SK-N-SH (cell line): ENCODE results near the gene AANAT. TPM values are rescaled to one million over a fixed set of nuclear protein-coding genes. Genes with fewer than 3 reads are reported as not detected.

Experiments used
- CTCF ChIA-PET: fragments of 300-600, 350-600 bp; formaldehyde crosslinking; extraction: SDS; loops from one replicate; lab custom pipeline; 2021; lab: Yijun Ruan, JAX
- POLR2A ChIA-PET: fragments of 350-600 bp; sonication (Branson Sonifier 250); formaldehyde crosslinking; extraction: SDS; loops from one replicate; lab custom pipeline; 2020; ENCODE audit warnings: antibody characterized with exemption, inconsistent platforms; lab: Yijun Ruan, JAX
- DNase-seq: peaks from one replicate; pipeline ENCODE4 v3.0.0; 2012
- H2AFZ ChIP-seq: fragments of 200-600 bp; sonication (generic); 2 replicates; pipeline ENCODE4 v1.8.1; 2016; ENCODE audit warnings: antibody characterized with exemption, mild to moderate bottlenecking, low read depth
- H3F3A ChIP-seq: fragments of 200-600 bp; sonication (generic); replicated peaks from 2 replicates; pipeline ENCODE3; 2016; ENCODE audit warnings: antibody characterized with exemption, mild to moderate bottlenecking; ENCODE audit not compliant: insufficient read depth
- H3K27ac ChIP-seq, 2 experiments: fragments of 200-500 bp in 1 of 2; fragments of 200-600 bp in 1 of 2; sonication (Bioruptor generic) in 1 of 2; sonication (generic), shearing (Covaris generic) in 1 of 2; 2 replicates each; pipeline versions ENCODE4 v1.5.1 to v1.6.1; 2014 to 2016; ENCODE audit warnings: low read depth in 2 of 2, inconsistent platforms in 1 of 2, low read length in 1 of 2, mild to moderate bottlenecking in 1 of 2, mixed read lengths in 1 of 2
- H3K27me3 ChIP-seq: fragments of 200-600 bp; sonication (generic), shearing (Covaris generic); 2 replicates; pipeline ENCODE4 v1.6.1; 2016; ENCODE audit warnings: mixed run types; ENCODE audit not compliant: insufficient read depth
- H3K36me3 ChIP-seq, 2 experiments: fragments of 200-500 bp in 1 of 2; fragments of 200-600 bp in 1 of 2; sonication (Bioruptor generic) in 1 of 2; sonication (generic) in 1 of 2; replicated peaks in 1 of 2; 2 replicates each; pipeline versions ENCODE3 to v1.5.1; 2014 to 2016; ENCODE audit warnings: low read length in 1 of 2, mild to moderate bottlenecking in 1 of 2; ENCODE audit not compliant: insufficient read depth in 2 of 2, control insufficient read depth in 1 of 2
- H3K4me1 ChIP-seq, 2 experiments: fragments of 200-500 bp in 1 of 2; fragments of 200-600 bp in 1 of 2; sonication (Bioruptor generic) in 1 of 2; sonication (generic), shearing (Covaris generic) in 1 of 2; 2 replicates each; pipeline versions ENCODE4 v1.5.1 to v1.6.1; 2014 to 2016; ENCODE audit warnings: low read depth in 1 of 2, low read length in 1 of 2, mixed run types in 1 of 2; ENCODE audit not compliant: insufficient read depth in 2 of 2, control insufficient read depth in 1 of 2
- H3K4me2 ChIP-seq: fragments of 200-600 bp; sonication (generic), shearing (Covaris generic); 2 replicates; pipeline ENCODE4 v1.6.1; 2017; ENCODE audit warnings: mixed run types
- H3K4me3 ChIP-seq, 2 experiments: fragments of 200-500 bp in 1 of 2; fragments of 200-600 bp in 1 of 2; sonication (Bioruptor generic) in 1 of 2; sonication (generic), shearing (Covaris generic) in 1 of 2; 2 replicates each; pipeline versions ENCODE4 v1.5.1 to v1.8.1; 2014 to 2016; ENCODE audit warnings: low read depth in 2 of 2, inconsistent platforms in 1 of 2, low read length in 1 of 2, mild to moderate bottlenecking in 1 of 2, mixed read lengths in 1 of 2, moderate library complexity in 1 of 2
- H3K79me2 ChIP-seq: fragments of 200-600 bp; sonication (generic); 2 replicates; pipeline ENCODE4 v1.8.1; 2017; ENCODE audit warnings: mild to moderate bottlenecking; ENCODE audit not compliant: insufficient read depth
- H3K9ac ChIP-seq: fragments of 200-600 bp; sonication (generic); 2 replicates; pipeline ENCODE4 v1.6.1; 2017; ENCODE audit warnings: mixed run types
- H3K9me2 ChIP-seq: fragments of 200-600 bp; sonication (generic); 2 replicates; pipeline ENCODE4 v1.6.1; 2017; ENCODE audit warnings: mixed run types
- H3K9me3 ChIP-seq: fragments of 200-600 bp; sonication (generic); 2 replicates; pipeline ENCODE4 v1.6.1; 2017; ENCODE audit warnings: mixed run types, mild to moderate bottlenecking, moderate library complexity
- H4K20me1 ChIP-seq: fragments of 200-600 bp; sonication (generic); 2 replicates; pipeline ENCODE4 v1.6.1; 2017; ENCODE audit warnings: mild to moderate bottlenecking, mixed run types; ENCODE audit not compliant: insufficient read depth
- CHD2 ChIP-seq: fragments of 150-350 bp; IDR thresholded peaks from 2 replicates; pipeline ENCODE4 v1.6.1; 2018; ENCODE audit warnings: low read length; ENCODE audit not compliant: partially characterized antibody
- ELF1 ChIP-seq: IDR thresholded peaks from 2 replicates; pipeline ENCODE4 v1.4.0; 2012
- EZH2phosphoT487 ChIP-seq: fragments of 200-600 bp; sonication (generic); IDR thresholded peaks from 2 replicates; pipeline ENCODE4 v1.6.1; 2017; ENCODE audit warnings: low read depth, mixed run types, mild to moderate bottlenecking, antibody characterized with exemption, moderate library complexity, borderline replicate concordance
- FOXJ3 ChIP-seq: sonication (generic); formaldehyde crosslinking; IDR thresholded peaks from 2 replicates; pipeline ENCODE4 v1.5.1; 2020; ENCODE audit warnings: mild to moderate bottlenecking, missing genetic modification reagents
- FOXM1 ChIP-seq: IDR thresholded peaks from 2 replicates; pipeline ENCODE4 v1.4.0; 2012; ENCODE audit warnings: low read depth, mild to moderate bottlenecking
- GABPA ChIP-seq: IDR thresholded peaks from 2 replicates; pipeline ENCODE4 v1.4.0; 2012; ENCODE audit warnings: low read depth, mild to moderate bottlenecking
- MXI1 ChIP-seq: IDR thresholded peaks from 2 replicates; pipeline ENCODE4 v1.6.1; 2012; ENCODE audit warnings: mild to moderate bottlenecking, low read depth, low read length, improper control_type of control experiment
- RAD21 ChIP-seq: IDR thresholded peaks from 2 replicates; pipeline ENCODE4 v1.6.1; 2012; ENCODE audit warnings: mild to moderate bottlenecking, low read length
- RXRA ChIP-seq: IDR thresholded peaks from 2 replicates; pipeline ENCODE4 v1.4.0; 2012; ENCODE audit warnings: low read depth, mild to moderate bottlenecking, borderline replicate concordance
- SIN3A ChIP-seq: IDR thresholded peaks from 2 replicates; pipeline ENCODE4 v1.6.1; 2012; ENCODE audit warnings: low read depth, mild to moderate bottlenecking, low read length, moderate library complexity, borderline replicate concordance
- SMC3 ChIP-seq: IDR thresholded peaks from 2 replicates; pipeline ENCODE4 v1.6.1; 2012; ENCODE audit warnings: low read depth, low read length, improper control_type of control experiment
- TAF1 ChIP-seq: IDR thresholded peaks from 2 replicates; pipeline ENCODE4 v1.6.1; 2012; ENCODE audit warnings: low read depth, mild to moderate bottlenecking, low read length, moderate library complexity, borderline replicate concordance
- TCF12 ChIP-seq: IDR thresholded peaks from 2 replicates; pipeline ENCODE4 v1.4.0; 2012
- TEAD4 ChIP-seq: IDR thresholded peaks from 2 replicates; pipeline ENCODE4 v1.4.0; 2012; ENCODE audit warnings: mild to moderate bottlenecking, borderline replicate concordance; ENCODE audit not compliant: insufficient read depth
- YY1 ChIP-seq: IDR thresholded peaks from 2 replicates; pipeline ENCODE4 v1.4.0; 2012; ENCODE audit warnings: low read depth, mild to moderate bottlenecking
- WGBS: methylation state at CpG from one replicate; pipeline ENCODE4 v1.1.6; 2017; ENCODE audit warnings: low lambda C conversion rate; 5-methylcytosine and 5-hydroxymethylcytosine counted together
- polyA plus RNA-seq, 3 experiments: library from polyadenylated mRNA; depleted of rRNA; stranded (reverse); fragments of >200 nt; gene quantifications; 2 replicates each; pipeline ENCODE4 v1.2.3, GENCODE V29; 2012
- TF ChIP-seq, protein P1 (sequence below): fragments of 150-350 bp; IDR thresholded peaks from 2 replicates; pipeline ENCODE4 v1.6.1; 2016; ENCODE audit warnings: mild to moderate bottlenecking, low read depth, low read length
- TF ChIP-seq, protein P2 (sequence below): fragments of 150-350 bp; IDR thresholded peaks from 2 replicates; pipeline ENCODE4 v1.6.1; 2017; ENCODE audit warnings: antibody characterized with exemption, low read length, low read depth, borderline replicate concordance
- TF ChIP-seq, protein P3 (sequence below): IDR thresholded peaks from 2 replicates; pipeline ENCODE4 v1.6.1; 2012; ENCODE audit warnings: mild to moderate bottlenecking, low read depth, low read length, moderate library complexity

The AANAT gene
- polyA plus RNA-seq, 1 of the 3 experiments (the other 2 are of a cell fraction): 0.26 TPM

DNA sequence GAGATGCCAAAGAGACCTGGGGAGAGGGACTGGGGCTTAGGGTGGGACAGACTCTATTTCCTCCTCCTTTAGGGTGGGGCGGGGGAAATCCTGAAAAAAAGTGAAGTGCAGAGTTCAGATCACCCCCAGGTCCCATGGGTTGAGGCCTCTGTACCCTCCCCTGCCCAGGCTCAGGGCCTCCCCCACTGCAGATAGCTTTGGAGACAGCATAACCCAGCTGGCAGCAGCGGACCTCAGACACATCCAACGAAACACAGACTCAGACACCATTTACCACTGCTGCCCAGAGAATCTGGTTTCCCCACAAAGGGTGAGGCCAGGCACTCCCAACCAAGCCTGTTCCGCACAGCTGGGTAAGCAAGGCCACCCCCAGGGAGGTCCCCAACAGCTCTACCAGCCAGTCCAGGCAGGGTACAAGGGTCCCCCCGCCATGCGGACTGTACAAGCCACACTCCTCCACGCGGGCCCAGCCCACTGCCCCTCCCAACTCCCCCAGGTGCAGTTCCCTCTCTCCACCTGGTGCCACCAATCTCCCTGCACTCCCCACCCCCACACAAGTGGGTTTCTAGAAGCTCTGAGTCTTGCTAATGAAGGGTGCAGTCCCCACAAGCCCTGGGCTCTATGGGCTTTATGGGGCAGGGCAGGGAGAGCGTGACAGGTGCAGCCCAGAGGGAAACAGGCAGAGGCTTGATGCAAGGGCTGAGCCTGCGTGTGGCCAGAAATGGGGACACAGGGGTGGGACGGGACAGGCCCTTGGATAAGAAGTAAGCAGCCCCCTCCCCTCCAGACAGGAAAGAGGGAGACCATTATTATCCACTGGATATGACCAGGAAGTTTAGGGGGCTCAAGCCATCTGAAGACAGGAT, 25.0 kb downstream of the AANAT start:
- Histone ChIP-seq H2AFZ (no peak overlapping the region), H3K27me3 (no peaks in the 10 kb centered on the region), H3K9me3 (no peaks in the 10 kb centered on the region), H3K79me2 (peaks cover 12% of the 10 kb centered on the region; the same call in 1 of the 2 replicates), H3K9ac (no peak overlapping the region), H4K20me1 (no peaks in the 10 kb centered on the region), H3K4me2 (peak overlapping the region; percentile 38; the same call in 1 of the 2 replicates), H3F3A (peaks cover 5% of the 10 kb centered on the region), H3K36me3 (no peaks in the 10 kb centered on the region), H3K27ac (no peak overlapping the region), H3K4me3 (no peak overlapping the region), H3K4me1 (peaks cover 6 to 49% of the 10 kb centered on the region in 2 experiments; a peak in 2 of 4 replicates), H3K9me2 (no peaks in the 10 kb centered on the region)
- 95% methylated on average over 11 of the region's 11 CpGs for WGBS
- DNase-seq: no peak
- CTCF ChIA-PET: interaction anchor here (1.1 to 56.8 kb wide), 8 partner anchors 3 to 213 kb away, joined by 3 to 1687 read pairs (median 10); partner anchors contain the start of genes AANAT, RHBDF2 and UBE2O
- TF ChIP-seq ELF1 (no peak), TCF12 (no peak)
- POLR2A ChIA-PET: no interaction called here

DNA sequence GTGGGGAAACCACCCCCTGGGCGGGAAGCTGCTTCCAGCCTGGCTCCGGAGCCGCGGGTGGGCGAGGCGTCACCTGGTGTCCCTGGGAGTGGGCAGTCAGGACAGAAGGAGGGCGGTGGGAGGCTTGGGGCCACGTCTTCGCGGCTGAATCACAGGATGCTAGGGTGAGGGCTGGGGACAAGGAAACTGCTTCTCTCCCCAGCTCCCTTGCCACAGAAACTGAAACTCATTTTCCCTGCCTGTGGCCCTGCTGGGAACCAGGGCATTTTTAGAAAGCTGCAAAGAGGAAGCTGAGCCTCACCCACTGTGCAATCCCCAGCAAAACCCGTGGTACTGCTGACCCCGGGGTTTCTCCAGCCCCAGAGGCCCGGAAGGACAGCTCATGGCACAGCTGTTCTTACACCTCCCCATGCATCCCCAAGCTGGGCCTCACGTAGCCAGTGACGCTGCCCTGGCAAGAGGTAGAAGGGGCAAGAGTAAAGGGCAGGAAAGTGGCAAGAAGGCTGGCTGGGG, 25.6 kb downstream of the AANAT start:
- H3K4me3 ChIP-seq: no peak overlapping the region
- H3K36me3 ChIP-seq: no peaks in the 10 kb centered on the region
- H4K20me1 ChIP-seq: no peaks in the 10 kb centered on the region
- H2AFZ ChIP-seq: no peak overlapping the region
- peaks cover 5% of the 10 kb centered on the region for H3F3A ChIP-seq
- H3K9me3 ChIP-seq: no peaks in the 10 kb centered on the region
- peak overlapping the region; percentile 38; the same call in 1 of the 2 replicates for H3K4me2 ChIP-seq
- no peak overlapping the region for H3K27ac ChIP-seq
- no peaks in the 10 kb centered on the region for H3K27me3 ChIP-seq
- H3K79me2 ChIP-seq: peaks cover 14% of the 10 kb centered on the region; the same call in 1 of the 2 replicates
- TF ChIP-seq TAF1 (no peak), TEAD4 (no peak), GABPA (no peak), TCF12 (no peak), YY1 (no peak), EZH2phosphoT487 (no peak), RAD21 (no peak), FOXJ3 (CRISPR knock-in tag) (no peak), RXRA (no peak), SIN3A (no peak), MXI1 (no peak), FOXM1 (no peak), CHD2 (no peak), SMC3 (no peak)
- TF ChIP-seq, protein P1, sequence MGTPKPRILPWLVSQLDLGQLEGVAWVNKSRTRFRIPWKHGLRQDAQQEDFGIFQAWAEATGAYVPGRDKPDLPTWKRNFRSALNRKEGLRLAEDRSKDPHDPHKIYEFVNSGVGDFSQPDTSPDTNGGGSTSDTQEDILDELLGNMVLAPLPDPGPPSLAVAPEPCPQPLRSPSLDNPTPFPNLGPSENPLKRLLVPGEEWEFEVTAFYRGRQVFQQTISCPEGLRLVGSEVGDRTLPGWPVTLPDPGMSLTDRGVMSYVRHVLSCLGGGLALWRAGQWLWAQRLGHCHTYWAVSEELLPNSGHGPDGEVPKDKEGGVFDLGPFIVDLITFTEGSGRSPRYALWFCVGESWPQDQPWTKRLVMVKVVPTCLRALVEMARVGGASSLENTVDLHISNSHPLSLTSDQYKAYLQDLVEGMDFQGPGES: no peak
- TF ChIP-seq, protein P2, sequence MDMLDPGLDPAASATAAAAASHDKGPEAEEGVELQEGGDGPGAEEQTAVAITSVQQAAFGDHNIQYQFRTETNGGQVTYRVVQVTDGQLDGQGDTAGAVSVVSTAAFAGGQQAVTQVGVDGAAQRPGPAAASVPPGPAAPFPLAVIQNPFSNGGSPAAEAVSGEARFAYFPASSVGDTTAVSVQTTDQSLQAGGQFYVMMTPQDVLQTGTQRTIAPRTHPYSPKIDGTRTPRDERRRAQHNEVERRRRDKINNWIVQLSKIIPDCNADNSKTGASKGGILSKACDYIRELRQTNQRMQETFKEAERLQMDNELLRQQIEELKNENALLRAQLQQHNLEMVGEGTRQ: no peak
- TF ChIP-seq, protein P3, sequence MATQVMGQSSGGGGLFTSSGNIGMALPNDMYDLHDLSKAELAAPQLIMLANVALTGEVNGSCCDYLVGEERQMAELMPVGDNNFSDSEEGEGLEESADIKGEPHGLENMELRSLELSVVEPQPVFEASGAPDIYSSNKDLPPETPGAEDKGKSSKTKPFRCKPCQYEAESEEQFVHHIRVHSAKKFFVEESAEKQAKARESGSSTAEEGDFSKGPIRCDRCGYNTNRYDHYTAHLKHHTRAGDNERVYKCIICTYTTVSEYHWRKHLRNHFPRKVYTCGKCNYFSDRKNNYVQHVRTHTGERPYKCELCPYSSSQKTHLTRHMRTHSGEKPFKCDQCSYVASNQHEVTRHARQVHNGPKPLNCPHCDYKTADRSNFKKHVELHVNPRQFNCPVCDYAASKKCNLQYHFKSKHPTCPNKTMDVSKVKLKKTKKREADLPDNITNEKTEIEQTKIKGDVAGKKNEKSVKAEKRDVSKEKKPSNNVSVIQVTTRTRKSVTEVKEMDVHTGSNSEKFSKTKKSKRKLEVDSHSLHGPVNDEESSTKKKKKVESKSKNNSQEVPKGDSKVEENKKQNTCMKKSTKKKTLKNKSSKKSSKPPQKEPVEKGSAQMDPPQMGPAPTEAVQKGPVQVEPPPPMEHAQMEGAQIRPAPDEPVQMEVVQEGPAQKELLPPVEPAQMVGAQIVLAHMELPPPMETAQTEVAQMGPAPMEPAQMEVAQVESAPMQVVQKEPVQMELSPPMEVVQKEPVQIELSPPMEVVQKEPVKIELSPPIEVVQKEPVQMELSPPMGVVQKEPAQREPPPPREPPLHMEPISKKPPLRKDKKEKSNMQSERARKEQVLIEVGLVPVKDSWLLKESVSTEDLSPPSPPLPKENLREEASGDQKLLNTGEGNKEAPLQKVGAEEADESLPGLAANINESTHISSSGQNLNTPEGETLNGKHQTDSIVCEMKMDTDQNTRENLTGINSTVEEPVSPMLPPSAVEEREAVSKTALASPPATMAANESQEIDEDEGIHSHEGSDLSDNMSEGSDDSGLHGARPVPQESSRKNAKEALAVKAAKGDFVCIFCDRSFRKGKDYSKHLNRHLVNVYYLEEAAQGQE: no peak
- no peak for DNase-seq
- CTCF ChIA-PET: interaction anchor here (1.0 to 56.8 kb wide), 10 partner anchors 3 to 563 kb away, joined by 3 to 1687 read pairs (median 7); partner anchors contain the start of genes AANAT, RHBDF2 and UBE2O
- no peak overlapping the region for H3K9ac ChIP-seq
- H3K9me2 ChIP-seq: no peaks in the 10 kb centered on the region
- peaks cover 13 to 55% of the 10 kb centered on the region in 2 experiments; a peak in 3 of 4 replicates for H3K4me1 ChIP-seq
- POLR2A ChIA-PET: no interaction called here
- WGBS: 65% methylated on average over 15 of the region's 15 CpGs
